Smooth muscle cell (in vitro differentiated cells): ENCODE results near the gene RACK1. TPM values are rescaled to one million over a fixed set of nuclear protein-coding genes. Genes with fewer than 3 reads are reported as not detected.

Experiments
- DNase-seq: peaks from one replicate; lab custom pipeline; 2025; ENCODE audit not compliant: unreplicated experiment; lab: John Stamatoyannopoulos, UW
- H2AFZ ChIP-seq: fragments of 200-600 bp; sonication (generic); 2 replicates; pipeline ENCODE4 v1.6.0; 2016; ENCODE audit warnings: antibody characterized with exemption, low read depth, mild to moderate bottlenecking
- H3F3A ChIP-seq: fragments of 200-600 bp; sonication (generic); 2 replicates; pipeline ENCODE4 v1.6.0; 2017; ENCODE audit warnings: antibody characterized with exemption, low read depth
- H3K27ac ChIP-seq: fragments of 200-600 bp; sonication (generic); 2 replicates; pipeline ENCODE4 v1.5.1; 2016; ENCODE audit warnings: low read depth, mild to moderate bottlenecking
- H3K27me3 ChIP-seq: fragments of 200-600 bp; sonication (generic); 2 replicates; pipeline ENCODE4 v1.6.1; 2016; ENCODE audit warnings: low read depth, mild to moderate bottlenecking
- H3K36me3 ChIP-seq: fragments of 200-600 bp; sonication (generic); 2 replicates; pipeline ENCODE4 v1.5.1; 2016; ENCODE audit warnings: low read depth
- H3K4me1 ChIP-seq: fragments of 200-600 bp; sonication (generic); 2 replicates; pipeline ENCODE4 v1.5.1; 2016; ENCODE audit warnings: low read depth
- H3K4me2 ChIP-seq: fragments of 200-600 bp; sonication (generic); 2 replicates; pipeline ENCODE4 v1.6.0; 2016; ENCODE audit warnings: mild to moderate bottlenecking
- H3K4me3 ChIP-seq: fragments of 200-600 bp; sonication (generic); 2 replicates; pipeline ENCODE4 v1.5.1; 2016; ENCODE audit warnings: mild to moderate bottlenecking
- H3K79me2 ChIP-seq: fragments of 200-600 bp; sonication (generic); 2 replicates; pipeline ENCODE4 v1.6.0; 2016; ENCODE audit warnings: low read depth, mild to moderate bottlenecking
- H3K9ac ChIP-seq: fragments of 200-600 bp; sonication (generic); 2 replicates; pipeline ENCODE4 v1.6.0; 2016; ENCODE audit warnings: low read depth
- H3K9me3 ChIP-seq: fragments of 200-600 bp; sonication (generic); replicated peaks from 2 replicates; pipeline ENCODE4 v1.5.1; 2016; ENCODE audit warnings: low read depth
- H4K20me1 ChIP-seq: fragments of 200-600 bp; sonication (generic); 2 replicates; pipeline ENCODE4 v1.6.0; 2016; ENCODE audit warnings: low read depth
- WGBS: methylation state at CpG from one replicate; pipeline ENCODE4 v1.1.7; 2016; ENCODE audit warnings: low lambda C conversion rate; 5-methylcytosine and 5-hydroxymethylcytosine counted together
- polyA plus RNA-seq: library from polyadenylated mRNA; unstranded; fragments of >200 nt; fragmentation: Nextera tagmentation; extraction: Ambion mirVana; gene quantifications from 2 replicates; pipeline ENCODE4 v1.2.1, GENCODE V29; 2016
- total RNA-seq: library from RNA; depleted of rRNA; stranded (reverse); fragments of >200 nt; gene quantifications from 2 replicates; pipeline ENCODE4 v1.2.3, GENCODE V29; 2014
- TF ChIP-seq, protein P1 (sequence below): fragments of 200-600 bp; sonication (generic); IDR thresholded peaks from 2 replicates; pipeline ENCODE4 v1.5.1; 2017; ENCODE audit warnings: borderline replicate concordance, mild to moderate bottlenecking, antibody characterized with exemption; ENCODE audit not compliant: insufficient read depth, poor library complexity, severe bottlenecking

The RACK1 gene
- total and polyA plus RNA-seq, 2 experiments from 2014 or later: 617 to 2,098 TPM

DNA sequence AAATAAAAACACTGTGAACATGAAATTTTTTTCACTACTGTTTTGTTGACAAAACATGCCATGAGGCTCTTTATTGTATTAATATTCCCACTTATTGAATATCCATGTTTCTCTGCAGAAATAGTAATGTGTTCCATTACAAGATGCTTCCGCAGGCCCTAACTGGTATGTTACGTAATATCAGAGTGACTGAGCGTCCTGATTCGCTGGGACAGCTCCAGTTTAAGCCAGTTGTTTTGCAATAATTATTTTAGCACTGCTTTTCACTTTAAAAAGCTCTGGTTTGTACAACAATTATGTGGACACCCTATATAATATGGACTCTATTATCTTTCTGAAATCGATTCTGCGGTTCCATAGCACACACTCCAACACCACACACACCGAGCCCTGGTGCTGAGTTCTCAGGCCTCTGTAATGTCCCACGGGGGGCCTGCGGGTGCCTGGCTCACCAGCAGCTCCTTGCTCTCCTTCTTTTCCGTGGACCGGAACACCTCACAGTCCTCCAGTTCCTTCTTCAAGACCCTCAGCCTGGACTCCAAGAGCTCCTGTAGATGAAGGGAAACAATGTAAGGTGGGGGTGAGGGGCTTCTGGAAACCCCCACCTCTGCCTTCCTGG is 40.5 kb downstream of the RACK1 start:
- WGBS: 77% methylated on average over 11 of the region's 11 CpGs
- no peaks in the 10 kb centered on the region for H3K36me3 ChIP-seq
- H3K27me3 ChIP-seq: peaks cover 28% of the 10 kb centered on the region
- H3K4me1 ChIP-seq: no peaks in the 10 kb centered on the region
- TF ChIP-seq, protein P1, sequence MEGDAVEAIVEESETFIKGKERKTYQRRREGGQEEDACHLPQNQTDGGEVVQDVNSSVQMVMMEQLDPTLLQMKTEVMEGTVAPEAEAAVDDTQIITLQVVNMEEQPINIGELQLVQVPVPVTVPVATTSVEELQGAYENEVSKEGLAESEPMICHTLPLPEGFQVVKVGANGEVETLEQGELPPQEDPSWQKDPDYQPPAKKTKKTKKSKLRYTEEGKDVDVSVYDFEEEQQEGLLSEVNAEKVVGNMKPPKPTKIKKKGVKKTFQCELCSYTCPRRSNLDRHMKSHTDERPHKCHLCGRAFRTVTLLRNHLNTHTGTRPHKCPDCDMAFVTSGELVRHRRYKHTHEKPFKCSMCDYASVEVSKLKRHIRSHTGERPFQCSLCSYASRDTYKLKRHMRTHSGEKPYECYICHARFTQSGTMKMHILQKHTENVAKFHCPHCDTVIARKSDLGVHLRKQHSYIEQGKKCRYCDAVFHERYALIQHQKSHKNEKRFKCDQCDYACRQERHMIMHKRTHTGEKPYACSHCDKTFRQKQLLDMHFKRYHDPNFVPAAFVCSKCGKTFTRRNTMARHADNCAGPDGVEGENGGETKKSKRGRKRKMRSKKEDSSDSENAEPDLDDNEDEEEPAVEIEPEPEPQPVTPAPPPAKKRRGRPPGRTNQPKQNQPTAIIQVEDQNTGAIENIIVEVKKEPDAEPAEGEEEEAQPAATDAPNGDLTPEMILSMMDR: no peak
- H3K4me3 ChIP-seq: no peak overlapping the region
- peaks cover 12% of the 10 kb centered on the region for H3F3A ChIP-seq
- no peak for DNase-seq
- no peaks in the 10 kb centered on the region for H3K9me3 ChIP-seq
- H3K27ac ChIP-seq: no peak overlapping the region
- no peaks in the 10 kb centered on the region for H4K20me1 ChIP-seq
- no peak overlapping the region for H3K9ac ChIP-seq
- no peaks in the 10 kb centered on the region for H3K79me2 ChIP-seq
- no peak overlapping the region for H3K4me2 ChIP-seq
- H2AFZ ChIP-seq: no peak overlapping the region

DNA sequence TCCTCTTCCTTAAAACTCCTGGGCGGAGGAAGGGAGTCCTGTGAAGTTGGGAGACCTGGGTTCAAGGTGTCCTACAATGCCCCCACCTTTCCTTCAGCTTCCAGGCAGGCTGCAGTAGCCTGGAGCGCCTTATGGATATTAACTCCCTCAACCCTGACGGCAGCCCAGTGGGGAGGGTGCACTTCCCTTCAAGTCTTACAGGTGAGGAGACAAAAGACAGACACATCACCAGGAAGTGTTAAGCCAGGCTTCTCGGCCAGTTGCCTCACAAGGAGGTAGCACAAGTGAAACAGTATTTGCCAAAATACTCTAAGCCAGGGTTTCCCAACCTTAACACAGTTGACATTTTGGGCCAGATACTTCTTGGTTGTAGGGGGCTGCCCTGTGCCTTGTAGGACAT is 42.9 kb downstream of the RACK1 start:
- H2AFZ ChIP-seq: no peak overlapping the region
- TF ChIP-seq, protein P1: no peak
- no peaks in the 10 kb centered on the region for H3K79me2 ChIP-seq
- no peaks in the 10 kb centered on the region for H3K4me1 ChIP-seq
- DNase-seq: no peak
- H3K4me3 ChIP-seq: no peak overlapping the region
- H3K27ac ChIP-seq: no peak overlapping the region
- no peaks in the 10 kb centered on the region for H4K20me1 ChIP-seq
- no peaks in the 10 kb centered on the region for H3K36me3 ChIP-seq
- peaks cover 2% of the 10 kb centered on the region for H3F3A ChIP-seq
- peaks cover 28% of the 10 kb centered on the region for H3K27me3 ChIP-seq
- H3K9me3 ChIP-seq: no peaks in the 10 kb centered on the region
- WGBS: 43% methylated on average over 4 of the region's 4 CpGs
- H3K9ac ChIP-seq: no peak overlapping the region
- H3K4me2 ChIP-seq: no peak overlapping the region

DNA sequence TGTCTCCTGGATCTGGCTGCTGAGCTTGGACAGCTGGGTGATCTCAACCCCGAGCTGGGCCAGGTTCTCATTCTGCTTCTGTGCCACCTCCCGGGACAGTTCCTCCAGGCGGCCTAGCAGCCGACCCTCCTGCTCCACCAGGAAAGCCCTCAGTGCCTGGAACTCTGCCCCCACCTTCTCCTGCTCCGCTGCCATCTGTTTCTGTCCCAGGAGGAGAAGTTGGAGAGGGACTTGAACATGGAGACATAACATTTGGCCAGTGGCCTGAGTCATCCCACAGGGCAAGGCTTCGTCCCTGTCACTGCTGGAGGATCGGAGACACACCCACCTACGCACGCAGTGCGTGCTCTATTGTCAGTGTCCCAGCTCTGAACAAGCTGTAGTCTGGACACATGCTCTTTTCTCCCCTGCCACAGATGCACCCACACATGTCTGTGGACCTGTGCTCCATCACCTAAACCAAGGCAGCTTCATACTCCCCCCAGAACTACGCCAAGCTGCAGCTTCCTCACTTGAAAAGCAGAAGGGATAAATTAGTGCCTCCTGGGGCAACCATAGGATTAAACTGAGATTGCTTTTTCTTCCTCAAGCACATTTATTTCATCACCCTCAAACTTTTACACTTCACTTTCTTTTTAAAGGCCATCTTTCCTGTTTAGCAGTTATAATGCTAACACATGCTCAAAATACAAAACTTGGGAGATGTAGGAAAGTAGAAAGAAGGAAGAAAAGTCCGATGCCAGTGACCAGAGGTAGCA is 43.6 kb downstream of the RACK1 start:
- H3K27ac ChIP-seq: no peak overlapping the region
- H3K9ac ChIP-seq: no peak overlapping the region
- no peaks in the 10 kb centered on the region for H3K4me1 ChIP-seq
- H4K20me1 ChIP-seq: no peaks in the 10 kb centered on the region
- H3K36me3 ChIP-seq: no peaks in the 10 kb centered on the region
- TF ChIP-seq, protein P1: no peak
- H3F3A ChIP-seq: no peaks in the 10 kb centered on the region
- no peak overlapping the region for H2AFZ ChIP-seq
- no peak overlapping the region for H3K4me2 ChIP-seq
- DNase-seq: no peak
- H3K79me2 ChIP-seq: no peaks in the 10 kb centered on the region
- 78% methylated on average over 12 of the region's 12 CpGs for WGBS
- H3K9me3 ChIP-seq: no peaks in the 10 kb centered on the region
- H3K4me3 ChIP-seq: no peak overlapping the region
- peaks cover 28% of the 10 kb centered on the region for H3K27me3 ChIP-seq
